K562 (cell line): Measurements from ENCODE around the gene FHIT. TPM values are rescaled to one million over a fixed set of nuclear protein-coding genes. Genes with fewer than 3 reads are reported as not detected.

ENCODE experiments used
- ATAC-seq: fragments of 200-7000 bp; cut with Tn5 transposase; 3 replicates; pipeline ENCODE4 v1.9.1; 2020; ENCODE audit warnings: moderate library complexity
- BruUV-seq: library from RNA; stranded (reverse); fragments of 400-500 nt; replicated peaks from 2 replicates; lab custom pipeline; 2021; lab: Mats Ljungman, UMichigan
- CTCF ChIA-PET: fragments of 300-600 bp; formaldehyde crosslinking; extraction: SDS; loops from one replicate; lab custom pipeline; 2021; ENCODE audit warnings: low intra/inter-chr PET ratio; lab: Yijun Ruan, JAX
- POLR2A ChIA-PET: fragments of 300-600, 350-650 bp; sonication (Branson Sonifier 250); formaldehyde crosslinking; extraction: SDS; loops from one replicate; lab custom pipeline; 2021; ENCODE audit warnings: antibody characterized with exemption, inconsistent platforms; lab: Yijun Ruan, JAX
- DNase-seq, 4 experiments: peaks; one replicate each; pipeline versions ENCODE4 v3.0.0 to v3.0.0-alpha.2; 2011 to 2018; ENCODE audit warnings: low spot score in 3 of 4, mixed read lengths in 3 of 4; ENCODE audit errors: extremely low read depth in 1 of 4
- FAIRE-seq: peaks from 2 replicates; lab custom pipeline; 2011; peaks lifted over from hg19 to GRCh38; lab: Jason Lieb, UNC
- H2AFZ ChIP-seq: 2 replicates; pipeline ENCODE4 v1.6.0; 2011; ENCODE audit warnings: low read depth, low read length, control low read depth, inconsistent platforms
- H3K27ac ChIP-seq: fragments of 200-600 bp; 3 replicates; pipeline ENCODE4 v1.8.0; 2011; ENCODE audit warnings: low read depth, mild to moderate bottlenecking, control low read depth, inconsistent platforms, low read length, moderate library complexity, mixed read lengths; ENCODE audit errors: extremely low read depth
- H3K27me3 ChIP-seq, 2 experiments: fragments of 300-600 bp in 1 of 2; 2 replicates in 1 of 2; 3 replicates in 1 of 2; pipeline versions ENCODE4 v1.6.0 to v1.8.0; 2011; ENCODE audit warnings: inconsistent platforms in 2 of 2, low read length in 2 of 2, mild to moderate bottlenecking in 1 of 2, mixed read lengths in 1 of 2, moderate library complexity in 1 of 2; ENCODE audit not compliant: control insufficient read depth in 2 of 2, insufficient read depth in 2 of 2
- H3K36me3 ChIP-seq: fragments of 300-600 bp; 3 replicates; pipeline ENCODE4 v1.8.0; 2011; ENCODE audit warnings: mild to moderate bottlenecking, low read length, inconsistent platforms; ENCODE audit not compliant: control insufficient read depth, insufficient read depth
- H3K4me1 ChIP-seq, 2 experiments: fragments of 200-600 bp in 1 of 2; replicated peaks in 1 of 2; 2 replicates in 1 of 2; 3 replicates in 1 of 2; pipeline versions ENCODE4 v1.5.1 to v1.8.0; 2011; ENCODE audit warnings: inconsistent platforms in 2 of 2, low read length in 2 of 2, mild to moderate bottlenecking in 1 of 2, mixed read lengths in 1 of 2, moderate library complexity in 1 of 2; ENCODE audit not compliant: control insufficient read depth in 2 of 2, insufficient read depth in 2 of 2
- H3K4me2 ChIP-seq: 2 replicates; pipeline ENCODE4 v1.6.1; 2011; ENCODE audit warnings: low read length, control low read depth, inconsistent platforms, mixed read lengths; ENCODE audit not compliant: insufficient read depth
- H3K4me3 ChIP-seq: fragments of 200-600 bp; sonication (generic), shearing (Covaris generic); 2 replicates; pipeline ENCODE4 v1.5.1; 2016; ENCODE audit warnings: control low read depth, inconsistent platforms
- H3K79me2 ChIP-seq: fragments of 200-600 bp; 3 replicates; pipeline ENCODE4 v1.8.0; 2011; ENCODE audit warnings: low read length, inconsistent platforms; ENCODE audit not compliant: control insufficient read depth, insufficient read depth
- H3K9ac ChIP-seq, 2 experiments: 2 replicates each; pipeline versions ENCODE4 v1.6.0 to v1.6.1; 2011; ENCODE audit warnings: low read depth in 2 of 2, low read length in 2 of 2, control low read depth in 1 of 2, inconsistent platforms in 1 of 2, mild to moderate bottlenecking in 1 of 2, mixed read lengths in 1 of 2; ENCODE audit not compliant: insufficient read depth in 1 of 2
- H3K9me1 ChIP-seq: one replicate; pipeline ENCODE4 v1.6.0; 2011; ENCODE audit warnings: inconsistent platforms, mild to moderate bottlenecking, low read length, moderate library complexity; ENCODE audit not compliant: control insufficient read depth, insufficient read depth
- H3K9me3 ChIP-seq: replicated peaks from 2 replicates; pipeline ENCODE4 v1.5.1; 2011; ENCODE audit warnings: low read depth, low read length, inconsistent platforms; ENCODE audit not compliant: control insufficient read depth, insufficient read depth
- H4K20me1 ChIP-seq: replicated peaks from 2 replicates; pipeline ENCODE4 v1.6.1; 2011; ENCODE audit warnings: low read length, inconsistent platforms, mixed read lengths; ENCODE audit not compliant: control insufficient read depth, insufficient read depth
- ELF2 ChIP-seq: fragments of 250-450 bp; sonication (Bioruptor Pico); IDR thresholded peaks from 2 replicates; pipeline ENCODE4 v1.5.0; 2021; ENCODE audit warnings: mild to moderate bottlenecking
- HLTF ChIP-seq: fragments of 450-650 bp; IDR thresholded peaks from 2 replicates; pipeline ENCODE4 v1.6.1; 2016
- LARP7 ChIP-seq: fragments of 450-650 bp; IDR thresholded peaks from 2 replicates; pipeline ENCODE4 v1.6.1; 2016
- OTX1 ChIP-seq: fragments of 450-650 bp; formaldehyde crosslinking; IDR thresholded peaks from 2 replicates; pipeline ENCODE4 v1.4.0; 2022; ENCODE audit warnings: mild to moderate bottlenecking
- TEAD2 ChIP-seq: fragments of 450-650 bp; IDR thresholded peaks from 2 replicates; pipeline ENCODE4 v1.6.1; 2016; ENCODE audit warnings: missing genetic modification characterization, control low read depth, missing compliant biosample characterization
- TRIM24 ChIP-seq, 2 experiments: fragments of 450-650 bp; IDR thresholded peaks; 2 replicates each; pipeline ENCODE4 v1.6.1; 2016
- ZNF253 ChIP-seq: fragments of 250-450 bp; sonication (Bioruptor Pico); conservative IDR thresholded peaks from 2 replicates; pipeline ENCODE4 v1.6.1; 2021; ENCODE audit warnings: mild to moderate bottlenecking
- ZNF551 ChIP-seq: fragments of 250-450 bp; sonication (Bioruptor Pico); IDR thresholded peaks from 2 replicates; pipeline ENCODE4 v1.5.0; 2021; ENCODE audit warnings: mild to moderate bottlenecking, moderate library complexity
- ZNF717 ChIP-seq: fragments of 250-450 bp; sonication (Bioruptor Pico); IDR thresholded peaks from 2 replicates; pipeline ENCODE4 v1.5.0; 2021
- WGBS: fragments of 100-300 bp; shearing (Covaris generic); methylation state at CpG from one replicate; pipeline ENCODE4 v1.1.6; 2016; ENCODE audit warnings: low coverage, mixed read lengths; ENCODE audit not compliant: insufficient coverage; ENCODE audit errors: missing lambda C conversion rate; 5-methylcytosine and 5-hydroxymethylcytosine counted together
- in situ Hi-C: fragments of 300-500 bp; cut with MboI; formaldehyde crosslinking; loops from 4 replicates; pipeline ENCODE4 v1.15.0; 2018; ENCODE audit warnings: inconsistent platforms, mixed read lengths
- intact Hi-C: fragments of 100-400 bp; cut with micrococcal nuclease; formaldehyde crosslinking; loops from 2 replicates; pipeline ENCODE4 v1.14.2; 2022
- polyA plus RNA-seq, 8 experiments: library from polyadenylated mRNA; depleted of rRNA in 4 of 8; stranded (reverse) in 5 of 8; unstranded in 3 of 8; fragments of >200 nt; fragmentation: Nextera tagmentation in 2 of 8; fragmentation: Illumina TruSeq in 1 of 8; extraction: Ambion mirVana in 2 of 8; extraction: Trizol in 1 of 8; gene quantifications; 2 replicates each; pipeline versions ENCODE4 v1.2.1 to v1.2.3, GENCODE V29; 2011 to 2014; ENCODE audit warnings: inconsistent platforms in 1 of 8, missing spikeins in 1 of 8
- total RNA-seq, 7 experiments: library from RNA; depleted of rRNA in 6 of 7; stranded (reverse); fragments of >200 nt in 6 of 7; fragmentation: Illumina TruSeq in 2 of 7; extraction: Trizol in 2 of 7; gene quantifications; 2 replicates each; pipeline versions ENCODE4 v1.2.1 to v1.2.3, GENCODE V29; 2011 to 2021; ENCODE audit warnings: low replicate concordance in 1 of 7
- TF ChIP-seq, protein P1 (sequence below): sonication (generic); formaldehyde crosslinking; IDR thresholded peaks from 2 replicates; pipeline ENCODE4 v1.8.1; 2023; ENCODE audit warnings: mild to moderate bottlenecking, missing genetic modification reagents, moderate library complexity
- TF ChIP-seq, protein P2 (sequence below): fragments of 450-650 bp; IDR thresholded peaks from 2 replicates; pipeline ENCODE4 v1.6.1; 2016; ENCODE audit warnings: missing biosample characterization, missing genetic modification characterization
- TF ChIP-seq, protein P3 (sequence below), 2 experiments: fragments of 200-800 bp in 1 of 2; sonication (Bioruptor generic) in 1 of 2; sonication (generic) in 1 of 2; formaldehyde crosslinking in 1 of 2; IDR thresholded peaks in 1 of 2; conservative IDR thresholded peaks in 1 of 2; 2 replicates each; pipeline versions ENCODE4 v1.5.0 to v1.6.1; 2016 to 2020; ENCODE audit warnings: missing compliant biosample characterization in 1 of 2, missing genetic modification characterization in 1 of 2, missing genetic modification reagents in 1 of 2
- TF ChIP-seq, protein P4 (sequence below), 2 experiments: fragments of 250-450 bp in 1 of 2; fragments of 450-650 bp in 1 of 2; sonication (Bioruptor Pico) in 1 of 2; IDR thresholded peaks; 2 replicates each; pipeline versions ENCODE4 v1.6.1 to v1.8.0; 2016 to 2021; ENCODE audit warnings: mild to moderate bottlenecking in 2 of 2, moderate library complexity in 2 of 2, missing compliant biosample characterization in 1 of 2, missing genetic modification characterization in 1 of 2
- TF ChIP-seq, protein P5 (sequence below), 2 experiments: IDR thresholded peaks; 2 replicates each; pipeline ENCODE4 v1.6.1; 2012; ENCODE audit warnings: improper control_type of control experiment in 2 of 2, low read depth in 2 of 2, low read length in 2 of 2, borderline replicate concordance in 1 of 2

FHIT gene
- total and polyA plus RNA-seq, 9 of the 15 experiments (the other 6 are each of a cell fraction or from before 2014, with no cell fraction given) = 1.7 to 9.1 (median 4.3) TPM

DNA sequence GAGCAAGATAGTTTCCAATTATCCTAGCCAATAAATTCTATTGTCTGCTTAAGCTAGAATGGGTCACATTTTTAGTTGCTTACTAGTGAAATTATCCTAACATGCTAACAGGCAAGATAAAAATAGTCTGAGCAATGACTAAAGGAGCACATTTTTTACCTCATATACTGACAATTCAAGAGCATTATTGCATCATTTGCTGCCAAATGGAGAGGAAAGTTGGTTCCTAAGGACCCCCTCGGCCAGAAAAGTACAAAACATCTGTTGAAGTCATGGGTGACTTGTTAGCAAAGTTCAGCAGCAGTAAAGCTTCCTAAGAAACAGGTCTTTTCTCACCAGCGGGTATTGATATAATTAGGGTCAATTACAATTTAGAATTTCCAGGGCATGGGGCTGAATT is 1001.0 kb downstream of the FHIT start (continued):
- TF ChIP-seq, protein P1, sequence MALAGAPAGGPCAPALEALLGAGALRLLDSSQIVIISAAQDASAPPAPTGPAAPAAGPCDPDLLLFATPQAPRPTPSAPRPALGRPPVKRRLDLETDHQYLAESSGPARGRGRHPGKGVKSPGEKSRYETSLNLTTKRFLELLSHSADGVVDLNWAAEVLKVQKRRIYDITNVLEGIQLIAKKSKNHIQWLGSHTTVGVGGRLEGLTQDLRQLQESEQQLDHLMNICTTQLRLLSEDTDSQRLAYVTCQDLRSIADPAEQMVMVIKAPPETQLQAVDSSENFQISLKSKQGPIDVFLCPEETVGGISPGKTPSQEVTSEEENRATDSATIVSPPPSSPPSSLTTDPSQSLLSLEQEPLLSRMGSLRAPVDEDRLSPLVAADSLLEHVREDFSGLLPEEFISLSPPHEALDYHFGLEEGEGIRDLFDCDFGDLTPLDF (CRISPR knock-in tag) = no peak
- TF ChIP-seq TRIM24 (IDR thresholded peaks at IDR 0.05) = peak in 1 of 2 experiments; percentile 40; a peak in 2 of 4 replicates
- TF ChIP-seq ZNF253 (CRISPR knock-in tag) = no peak
- TF ChIP-seq LARP7 = no peak
- TF ChIP-seq ELF2 (CRISPR knock-in tag) = no peak
- TF ChIP-seq, protein P2, sequence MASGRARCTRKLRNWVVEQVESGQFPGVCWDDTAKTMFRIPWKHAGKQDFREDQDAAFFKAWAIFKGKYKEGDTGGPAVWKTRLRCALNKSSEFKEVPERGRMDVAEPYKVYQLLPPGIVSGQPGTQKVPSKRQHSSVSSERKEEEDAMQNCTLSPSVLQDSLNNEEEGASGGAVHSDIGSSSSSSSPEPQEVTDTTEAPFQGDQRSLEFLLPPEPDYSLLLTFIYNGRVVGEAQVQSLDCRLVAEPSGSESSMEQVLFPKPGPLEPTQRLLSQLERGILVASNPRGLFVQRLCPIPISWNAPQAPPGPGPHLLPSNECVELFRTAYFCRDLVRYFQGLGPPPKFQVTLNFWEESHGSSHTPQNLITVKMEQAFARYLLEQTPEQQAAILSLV (tag) = peak; percentile 30; the same call in 1 of the 2 replicates

DNA sequence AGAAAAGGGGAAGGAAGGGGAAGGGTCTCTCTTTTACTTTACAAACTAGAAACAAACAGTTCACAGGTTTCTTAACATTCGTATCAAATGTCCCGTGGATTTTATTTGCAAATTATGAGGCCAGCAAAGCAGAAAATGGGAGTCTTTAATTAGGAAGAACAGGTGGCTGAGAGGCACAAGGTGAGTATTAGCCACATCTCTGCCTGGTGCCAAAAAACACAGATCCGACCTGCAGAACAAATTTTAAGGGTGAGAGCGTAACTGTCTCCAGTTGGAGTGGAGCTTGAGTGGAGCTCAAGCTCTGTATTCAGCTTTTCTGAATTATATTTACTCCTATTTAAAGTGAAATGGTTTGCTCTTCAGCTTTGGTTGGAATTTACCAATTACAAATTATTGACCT is 1004.9 kb downstream of the FHIT start:
- Histone ChIP-seq H3K4me1 (peaks cover 0 to 45% of the 10 kb centered on the region in 2 experiments; a peak in 2 of 5 replicates), H3K27me3 (no peaks in the 10 kb centered on the region), H4K20me1 (no peaks in the 10 kb centered on the region), H3K4me3 (no peak overlapping the region), H3K4me2 (no peak overlapping the region), H3K79me2 (peaks cover 6% of the 10 kb centered on the region; the same call in 1 of the 3 replicates), H2AFZ (no peak overlapping the region), H3K9me3 (no peaks in the 10 kb centered on the region), H3K27ac (no peak overlapping the region), H3K36me3 (no peaks in the 10 kb centered on the region), H3K9ac (no peak overlapping the region), H3K9me1 (no peaks in the 10 kb centered on the region)
- no peak for ATAC-seq
- in situ Hi-C loops = no loop called here
- BruUV-seq = no TSS peak
- ChIA-PET POLR2A (no interaction called here), CTCF (no interaction called here)
- DNase-seq = no peak
- WGBS = 67% methylated on average over 2 of the region's 4 CpGs
- FAIRE-seq = no peak
- intact Hi-C loops = no loop called here
- TF ChIP-seq, protein P3, sequence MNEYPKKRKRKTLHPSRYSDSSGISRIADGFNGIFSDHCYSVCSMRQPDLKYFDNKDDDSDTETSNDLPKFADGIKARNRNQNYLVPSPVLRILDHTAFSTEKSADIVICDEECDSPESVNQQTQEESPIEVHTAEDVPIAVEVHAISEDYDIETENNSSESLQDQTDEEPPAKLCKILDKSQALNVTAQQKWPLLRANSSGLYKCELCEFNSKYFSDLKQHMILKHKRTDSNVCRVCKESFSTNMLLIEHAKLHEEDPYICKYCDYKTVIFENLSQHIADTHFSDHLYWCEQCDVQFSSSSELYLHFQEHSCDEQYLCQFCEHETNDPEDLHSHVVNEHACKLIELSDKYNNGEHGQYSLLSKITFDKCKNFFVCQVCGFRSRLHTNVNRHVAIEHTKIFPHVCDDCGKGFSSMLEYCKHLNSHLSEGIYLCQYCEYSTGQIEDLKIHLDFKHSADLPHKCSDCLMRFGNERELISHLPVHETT (CRISPR knock-in tag; conservative IDR thresholded peaks at IDR 0.05 in 1 of 2, IDR thresholded peaks at IDR 0.05 in 1 of 2) = no peak
- TF ChIP-seq, protein P4, sequence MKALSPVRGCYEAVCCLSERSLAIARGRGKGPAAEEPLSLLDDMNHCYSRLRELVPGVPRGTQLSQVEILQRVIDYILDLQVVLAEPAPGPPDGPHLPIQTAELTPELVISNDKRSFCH (CRISPR knock-in tag; IDR thresholded peaks at IDR 0.05) = no peak
- TF ChIP-seq, protein P4 (tag; IDR thresholded peaks at IDR 0.05) = no peak
- TF ChIP-seq ZNF551 (no peak), HLTF (no peak), ZNF717 (no peak), TEAD2 (tag) (no peak), OTX1 (no peak)
- TF ChIP-seq, protein P5, sequence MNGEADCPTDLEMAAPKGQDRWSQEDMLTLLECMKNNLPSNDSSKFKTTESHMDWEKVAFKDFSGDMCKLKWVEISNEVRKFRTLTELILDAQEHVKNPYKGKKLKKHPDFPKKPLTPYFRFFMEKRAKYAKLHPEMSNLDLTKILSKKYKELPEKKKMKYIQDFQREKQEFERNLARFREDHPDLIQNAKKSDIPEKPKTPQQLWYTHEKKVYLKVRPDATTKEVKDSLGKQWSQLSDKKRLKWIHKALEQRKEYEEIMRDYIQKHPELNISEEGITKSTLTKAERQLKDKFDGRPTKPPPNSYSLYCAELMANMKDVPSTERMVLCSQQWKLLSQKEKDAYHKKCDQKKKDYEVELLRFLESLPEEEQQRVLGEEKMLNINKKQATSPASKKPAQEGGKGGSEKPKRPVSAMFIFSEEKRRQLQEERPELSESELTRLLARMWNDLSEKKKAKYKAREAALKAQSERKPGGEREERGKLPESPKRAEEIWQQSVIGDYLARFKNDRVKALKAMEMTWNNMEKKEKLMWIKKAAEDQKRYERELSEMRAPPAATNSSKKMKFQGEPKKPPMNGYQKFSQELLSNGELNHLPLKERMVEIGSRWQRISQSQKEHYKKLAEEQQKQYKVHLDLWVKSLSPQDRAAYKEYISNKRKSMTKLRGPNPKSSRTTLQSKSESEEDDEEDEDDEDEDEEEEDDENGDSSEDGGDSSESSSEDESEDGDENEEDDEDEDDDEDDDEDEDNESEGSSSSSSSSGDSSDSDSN (IDR thresholded peaks at IDR 0.05; ENCODE audit: borderline replicate concordance in 1 of 2, low read depth in 2 of 2, low read length in 2 of 2) = no peak
